Fibroblast of the aortic adventitia (primary cell): ENCODE results near the gene SPOP. TPM values are rescaled to one million over a fixed set of nuclear protein-coding genes. Genes with fewer than 3 reads are reported as not detected.
"Not testable (repeated sequence)": the region's sequence is repeated elsewhere in the genome, so short reads cannot be mapped to it uniquely, and the experiment has no call there.

Experiments
- DNase-seq: peaks from one replicate; pipeline ENCODE4 v3.0.0-alpha.2; 2010; ENCODE audit warnings: low read depth
- H3K4me3 ChIP-seq: 2 replicates; pipeline ENCODE4 v1.5.1; 2011; ENCODE audit warnings: low read depth, mild to moderate bottlenecking, control low read depth, low read length, moderate library complexity
- total RNA-seq: library from RNA; depleted of rRNA; stranded (reverse); fragments of >200 nt; gene quantifications from 2 replicates; pipeline ENCODE4 v1.2.3, GENCODE V29; 2012; ENCODE audit warnings: low replicate concordance
- TF ChIP-seq, protein P1 (sequence below): IDR thresholded peaks from 2 replicates; pipeline ENCODE4 v1.5.1; 2011; ENCODE audit warnings: mild to moderate bottlenecking, low read length, control low read depth, inconsistent platforms; ENCODE audit not compliant: insufficient read depth

SPOP gene
- total RNA-seq, 1 donor, result 46.1 TPM

DNA sequence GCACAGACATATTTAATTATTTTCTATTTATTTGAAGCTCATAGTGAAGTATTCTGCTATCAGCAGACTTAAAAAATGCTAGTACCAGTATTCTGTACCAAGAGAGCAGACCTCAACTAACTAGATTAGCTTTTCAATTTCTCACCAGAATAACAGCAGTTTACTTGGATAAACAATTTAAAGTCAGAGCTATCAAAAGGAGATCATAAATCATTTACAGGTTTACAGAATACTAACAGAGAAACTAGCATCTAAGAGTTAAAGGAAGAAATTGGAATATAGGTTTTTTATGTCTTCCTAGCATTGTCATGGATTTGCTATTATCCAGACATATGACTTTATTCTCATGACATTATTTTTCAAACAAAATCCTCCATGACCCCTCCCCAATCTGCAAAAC, 3.4 kb downstream of the SPOP start:
- H3K4me3 ChIP-seq, result no peak overlapping the region
- DNase-seq, result no peak
- TF ChIP-seq, protein P1, sequence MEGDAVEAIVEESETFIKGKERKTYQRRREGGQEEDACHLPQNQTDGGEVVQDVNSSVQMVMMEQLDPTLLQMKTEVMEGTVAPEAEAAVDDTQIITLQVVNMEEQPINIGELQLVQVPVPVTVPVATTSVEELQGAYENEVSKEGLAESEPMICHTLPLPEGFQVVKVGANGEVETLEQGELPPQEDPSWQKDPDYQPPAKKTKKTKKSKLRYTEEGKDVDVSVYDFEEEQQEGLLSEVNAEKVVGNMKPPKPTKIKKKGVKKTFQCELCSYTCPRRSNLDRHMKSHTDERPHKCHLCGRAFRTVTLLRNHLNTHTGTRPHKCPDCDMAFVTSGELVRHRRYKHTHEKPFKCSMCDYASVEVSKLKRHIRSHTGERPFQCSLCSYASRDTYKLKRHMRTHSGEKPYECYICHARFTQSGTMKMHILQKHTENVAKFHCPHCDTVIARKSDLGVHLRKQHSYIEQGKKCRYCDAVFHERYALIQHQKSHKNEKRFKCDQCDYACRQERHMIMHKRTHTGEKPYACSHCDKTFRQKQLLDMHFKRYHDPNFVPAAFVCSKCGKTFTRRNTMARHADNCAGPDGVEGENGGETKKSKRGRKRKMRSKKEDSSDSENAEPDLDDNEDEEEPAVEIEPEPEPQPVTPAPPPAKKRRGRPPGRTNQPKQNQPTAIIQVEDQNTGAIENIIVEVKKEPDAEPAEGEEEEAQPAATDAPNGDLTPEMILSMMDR, result no peak

DNA sequence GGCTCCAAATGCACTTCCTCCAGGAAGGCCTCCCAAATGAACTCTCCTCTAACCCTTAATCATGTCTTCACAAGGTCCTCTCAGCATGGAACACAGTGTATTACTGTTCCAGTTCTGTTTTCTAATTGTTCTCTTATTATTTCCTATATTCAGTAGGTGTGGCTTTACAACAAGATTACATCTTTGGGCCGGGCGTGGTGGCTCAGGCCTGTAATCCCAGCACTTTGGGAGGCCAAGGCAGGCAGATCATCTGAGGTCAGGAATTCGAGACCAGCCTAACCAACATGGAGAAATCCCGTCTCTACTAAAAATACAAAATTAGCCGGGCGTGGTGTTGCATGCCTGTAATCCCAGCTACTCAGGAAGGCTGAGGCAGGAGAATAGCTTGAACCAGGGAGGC, 4.2 kb downstream of the SPOP start:
- H3K4me3 ChIP-seq, DNase-seq: not testable (repeated sequence)

DNA sequence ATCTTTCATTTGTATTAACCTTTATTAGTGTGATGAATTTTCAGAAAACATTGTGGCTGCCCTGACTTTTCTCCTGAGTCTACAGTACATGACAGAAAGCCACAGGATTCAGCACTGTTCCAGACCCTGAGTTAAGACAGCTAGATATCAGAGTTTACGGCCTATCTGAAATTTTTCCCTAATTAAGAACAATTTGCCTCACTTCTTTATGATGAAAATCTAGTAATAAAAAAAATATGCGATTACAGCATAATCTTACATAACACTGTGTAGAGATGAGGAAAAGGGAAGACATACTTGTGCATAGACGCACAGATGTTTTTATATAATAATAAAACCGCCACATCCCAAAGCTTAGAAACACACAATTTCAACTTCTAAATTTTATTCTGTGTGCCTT, 7.3 kb downstream of the SPOP start:
- DNase-seq, result no peak
- TF ChIP-seq, protein P1, result no peak
- no peak overlapping the region for H3K4me3 ChIP-seq

DNA sequence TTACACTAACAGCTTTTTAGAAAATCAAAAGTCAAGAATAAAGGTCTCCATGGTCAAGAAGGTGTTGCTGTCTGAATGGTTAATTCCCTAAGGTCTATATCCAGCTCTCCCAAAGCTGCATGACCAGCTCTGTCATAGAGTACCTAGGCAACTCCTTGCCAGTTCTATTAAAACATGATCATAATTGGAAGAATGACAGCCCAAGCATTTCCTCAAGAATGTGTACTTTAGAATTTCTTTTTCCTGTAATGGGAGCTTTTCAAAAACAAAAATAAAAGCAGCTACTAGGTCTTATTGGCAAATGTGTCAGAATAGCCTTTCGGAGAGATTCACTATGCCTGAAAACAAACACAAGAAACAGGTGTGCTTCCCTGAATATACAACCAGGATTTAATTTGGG, 7.9 kb downstream of the SPOP start:
- no peak for DNase-seq
- TF ChIP-seq, protein P1, result no peak

DNA sequence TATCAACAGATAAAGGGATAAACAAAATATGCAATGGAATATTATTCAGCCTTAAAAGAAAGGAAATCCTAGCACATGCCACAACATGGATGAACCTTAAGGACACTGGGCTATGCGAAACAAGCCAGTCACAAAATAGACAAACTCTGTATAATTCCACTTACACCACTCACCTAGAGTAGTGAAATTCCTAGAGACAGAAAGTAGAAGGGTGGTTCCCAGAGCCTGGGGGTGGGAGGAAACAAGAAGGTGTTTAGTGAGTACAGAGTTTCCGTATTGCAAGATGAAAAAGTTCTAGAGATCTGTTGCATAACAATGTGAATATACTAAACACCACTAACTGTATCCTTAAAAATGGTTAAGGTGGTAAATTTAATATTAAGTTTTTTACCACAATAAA, 10.0 kb downstream of the SPOP start:
- no peak overlapping the region for H3K4me3 ChIP-seq
- DNase-seq, result no peak
- TF ChIP-seq, protein P1, result no peak

More for the DNA sequence above, 7.9 kb downstream of the SPOP start:
- H3K4me3 ChIP-seq, result no peak overlapping the region

DNA sequence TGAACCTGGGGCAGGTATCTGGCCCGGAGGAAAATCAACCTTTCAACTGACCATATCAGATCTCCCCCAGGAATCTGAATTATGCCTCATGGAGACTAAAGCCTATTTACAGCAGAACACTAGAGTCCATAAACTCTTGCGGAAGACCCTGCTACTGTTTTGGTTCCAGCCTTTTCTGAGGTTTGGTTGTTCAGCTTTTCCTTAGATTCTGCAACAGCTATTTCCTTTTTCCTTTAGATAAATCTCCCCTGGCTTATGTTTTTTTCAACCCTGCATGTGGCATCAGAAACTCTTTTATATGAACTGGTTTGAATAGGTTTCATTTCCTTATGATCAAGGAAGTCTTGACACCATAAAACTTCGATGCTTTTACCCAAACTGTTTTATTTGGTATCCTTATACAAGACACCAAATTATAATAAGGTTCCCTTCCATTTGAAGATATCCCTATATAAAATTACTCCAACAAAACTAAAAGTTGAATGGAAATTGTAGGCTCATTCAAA, 13.1 kb downstream of the SPOP start:
- TF ChIP-seq, protein P1, result no peak
- no peak for DNase-seq
- H3K4me3 ChIP-seq, result no peak overlapping the region

DNA sequence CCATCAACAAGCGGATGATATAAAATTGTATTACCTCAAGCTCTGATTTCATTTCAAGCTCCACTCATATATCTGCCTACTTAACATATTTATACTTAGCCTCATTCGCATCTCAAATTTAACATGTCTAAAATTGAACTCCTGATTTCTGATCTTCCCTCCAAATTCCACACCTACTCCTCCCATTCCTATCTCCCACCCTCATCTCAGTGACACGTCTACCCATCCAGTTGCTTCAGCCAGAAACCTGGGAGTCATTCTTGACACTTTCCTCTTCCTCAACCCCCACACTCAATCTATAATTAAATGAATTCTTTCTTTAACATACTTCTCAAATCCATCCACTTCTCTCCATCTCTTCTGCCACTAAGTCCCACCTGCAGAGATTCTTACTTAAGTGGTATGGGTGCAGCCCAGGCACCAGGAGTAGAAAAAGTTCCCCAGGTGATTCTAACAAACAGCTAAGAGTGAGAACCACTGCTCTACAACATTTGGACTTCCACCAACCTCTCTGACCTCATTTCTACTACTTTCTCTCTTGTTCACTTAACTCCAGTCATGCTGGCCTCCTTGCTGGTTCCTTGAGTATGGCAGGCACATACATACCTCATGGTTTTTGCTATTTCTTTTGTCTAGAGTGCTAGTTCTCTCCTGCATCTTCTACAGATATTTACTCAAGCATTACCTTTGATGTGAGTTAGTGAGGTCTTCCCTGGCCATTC, 18.1 kb downstream of the SPOP start:
- DNase-seq, result no peak
- TF ChIP-seq, protein P1, result no peak
- H3K4me3 ChIP-seq, result no peak overlapping the region
